Activated CD4-positive, alpha-beta memory T cell treated with anti-CD3 and anti-CD28 coated beads, Interleukin-2, amount 10 ng/mL, durations not matched to agents 7 days and 5 days (primary cell): ENCODE results near the gene CDX2. TPM values are rescaled to one million over a fixed set of nuclear protein-coding genes. Genes with fewer than 3 reads are reported as not detected.
"Not testable (repeated sequence)": the region's sequence is repeated elsewhere in the genome, so short reads cannot be mapped to it uniquely, and the experiment has no call there.

ENCODE experiments used
- CTCF ChIA-PET: fragments of 350-600 bp; sonication (Branson Sonifier 250); formaldehyde crosslinking; loops from one replicate; lab custom pipeline; 2021; ENCODE audit warnings: antibody characterized with exemption, inconsistent platforms; lab: Charles Lee
- POLR2A ChIA-PET: fragments of 350-600 bp; sonication (Branson Sonifier 250); formaldehyde crosslinking; loops from one replicate; lab custom pipeline; 2021; ENCODE audit warnings: antibody characterized with exemption; lab: Charles Lee
- DNase-seq: peaks from one replicate; pipeline ENCODE4 v3.0.0-alpha.2; 2020
- H3K27ac Mint-ChIP-seq: one replicate; pipeline ENCODE4 v1.8.0; 2021; ENCODE audit warnings: mild to moderate bottlenecking, mixed read lengths
- H3K27me3 Mint-ChIP-seq: one replicate; pipeline ENCODE4 v1.8.0; 2021; ENCODE audit warnings: mixed read lengths
- H3K36me3 Mint-ChIP-seq: one replicate; pipeline ENCODE4 v1.8.0; 2021; ENCODE audit warnings: low read depth, mixed read lengths
- H3K4me1 Mint-ChIP-seq: one replicate; pipeline ENCODE4 v1.8.0; 2021; ENCODE audit warnings: mixed read lengths
- H3K4me3 Mint-ChIP-seq: one replicate; pipeline ENCODE4 v1.8.0; 2021; ENCODE audit warnings: mild to moderate bottlenecking, mixed read lengths
- H3K9me3 Mint-ChIP-seq: one replicate; pipeline ENCODE4 v1.8.0; 2021; ENCODE audit warnings: mixed read lengths
- total RNA-seq, 2 experiments: library from RNA; stranded (reverse); gene quantifications; one replicate each; pipeline ENCODE4 v1.2.3, GENCODE V29; 2021

CDX2 gene
- total RNA-seq, 2 experiments from 2014 or later: not detected

DNA sequence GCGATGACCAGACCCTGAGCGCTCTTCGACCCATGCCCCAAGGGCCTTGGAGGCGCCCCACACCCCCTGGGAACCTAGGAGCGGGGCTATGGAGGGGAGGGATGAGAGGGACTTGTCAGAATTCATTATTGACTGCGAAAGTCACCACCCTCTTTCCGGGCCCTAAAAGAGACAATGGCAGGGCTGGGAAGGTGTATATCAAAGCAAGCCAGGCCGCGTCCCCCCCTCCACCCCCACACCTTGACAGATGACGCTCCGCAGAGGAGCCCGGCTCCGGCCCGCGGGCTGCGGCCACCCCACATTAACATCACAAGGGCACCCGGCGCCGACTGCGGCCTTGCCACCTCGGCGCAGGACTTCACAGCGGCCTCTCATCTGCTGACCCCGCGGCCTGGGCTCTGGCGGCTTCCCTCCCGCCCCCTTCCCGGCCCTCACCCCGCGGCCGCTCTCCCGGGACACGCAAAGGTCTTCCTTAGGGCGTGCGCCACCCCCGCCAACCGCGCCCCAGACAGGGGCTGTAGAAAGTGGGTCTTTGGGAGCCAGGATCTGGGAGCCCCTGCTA lies 2.4 kb downstream of the CDX2 start:
- no peaks in the 10 kb centered on the region for H3K9me3 Mint-ChIP-seq
- DNase-seq: no peak
- H3K27me3 Mint-ChIP-seq: peaks cover 79% of the 10 kb centered on the region
- H3K4me1 Mint-ChIP-seq: peaks cover 6% of the 10 kb centered on the region
- H3K4me3 Mint-ChIP-seq: no peak overlapping the region
- H3K27ac Mint-ChIP-seq: no peak overlapping the region
- ChIA-PET POLR2A (no interaction called here), CTCF (no interaction called here)
- H3K36me3 Mint-ChIP-seq: peaks cover 3% of the 10 kb centered on the region

DNA sequence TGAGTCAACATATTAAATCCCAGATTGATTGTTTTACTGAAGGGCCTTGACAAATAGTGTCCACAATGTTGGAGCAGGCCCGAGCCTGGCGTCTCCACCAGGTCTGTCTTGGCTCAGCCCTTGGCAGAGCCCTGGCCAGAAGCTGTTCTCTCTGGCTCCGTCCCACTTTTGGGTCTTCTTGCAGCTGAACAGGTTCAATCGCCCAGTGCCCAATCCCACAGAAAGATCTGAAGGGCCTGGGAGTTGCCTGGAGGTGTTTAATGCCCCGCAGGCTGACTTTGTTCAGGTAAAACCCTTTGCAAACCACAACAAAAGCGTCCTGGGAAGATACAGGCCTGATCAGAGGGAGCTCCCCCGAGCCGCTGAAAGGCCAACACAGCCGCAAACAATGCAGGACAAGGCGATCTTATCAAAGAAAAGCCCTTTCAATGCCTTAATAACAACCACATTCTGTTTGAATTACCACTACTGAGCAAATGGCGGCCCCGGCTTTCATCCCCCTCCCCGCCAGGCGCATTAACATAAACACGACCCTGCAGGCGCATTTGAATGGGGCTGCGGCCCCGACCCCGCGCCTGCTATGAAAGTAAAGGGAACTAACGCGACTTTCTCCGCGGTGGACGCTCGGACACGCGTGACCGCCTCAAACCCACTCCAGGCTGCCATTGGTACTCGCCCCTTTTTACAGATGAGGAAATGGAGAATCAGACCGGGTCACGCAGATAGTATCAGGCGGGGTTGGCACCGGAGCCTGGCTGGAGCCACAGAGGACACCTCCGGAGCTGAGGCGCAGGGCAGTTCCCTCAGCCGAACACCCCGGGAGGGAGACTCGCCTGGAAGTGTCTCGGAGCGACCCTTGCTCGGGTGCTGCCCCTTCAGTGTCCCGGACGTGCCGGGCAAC lies 3.1 kb downstream of the CDX2 start:
- Mint-ChIP-seq H3K27me3 (peaks cover 78% of the 10 kb centered on the region), H3K9me3 (no peaks in the 10 kb centered on the region), H3K4me1 (peaks cover 9% of the 10 kb centered on the region), H3K36me3 (peaks cover 3% of the 10 kb centered on the region), H3K4me3 (no peak overlapping the region), H3K27ac (no peak overlapping the region)
- DNase-seq: no peak
- ChIA-PET POLR2A (no interaction called here), CTCF (no interaction called here)

GRCh38 chr13:27965343-27965739 lies 3.8 kb downstream of the CDX2 start:
- Mint-ChIP-seq H3K4me1 (peaks cover 9% of the 10 kb centered on the region), H3K4me3 (no peak overlapping the region), H3K36me3 (peaks cover 3% of the 10 kb centered on the region), H3K9me3 (no peaks in the 10 kb centered on the region), H3K27me3 (peaks cover 76% of the 10 kb centered on the region), H3K27ac (no peak overlapping the region)
- ChIA-PET POLR2A (no interaction called here), CTCF (interaction anchor here (0.8 kb wide), 1 partner anchor 19 kb away, joined by 3 read pairs; no protein-coding TSS in a partner anchor)
- no peak for DNase-seq

- ChIA-PET POLR2A (no interaction called here), CTCF (interaction anchor here (0.7 to 0.8 kb wide), 2 partner anchors 20 to 97 kb away, joined by 3 to 4 read pairs; no protein-coding TSS in a partner anchor)
- Mint-ChIP-seq H3K4me3 (no peak overlapping the region), H3K27ac (no peak overlapping the region), H3K36me3 (peaks cover 2% of the 10 kb centered on the region), H3K4me1 (peaks cover 12% of the 10 kb centered on the region), H3K27me3 (peaks cover 79% of the 10 kb centered on the region), H3K9me3 (no peaks in the 10 kb centered on the region)
- no peak for DNase-seq
Measured at GRCh38 chr13:27964741-27965323, 4.3 kb downstream of the CDX2 start.

GRCh38 chr13:27964206-27964605 lies 4.9 kb downstream of the CDX2 start:
- H3K9me3 Mint-ChIP-seq, H3K4me1 Mint-ChIP-seq, H3K4me3 Mint-ChIP-seq, H3K36me3 Mint-ChIP-seq, DNase-seq, POLR2A ChIA-PET, H3K27ac Mint-ChIP-seq: not testable (repeated sequence)
- H3K27me3 Mint-ChIP-seq: peaks cover 77% of the 10 kb centered on the region
- CTCF ChIA-PET: interaction anchor here (0.7 to 1.2 kb wide), 3 partner anchors 10 to 96 kb away, joined by 3 to 4 read pairs (median 3); no protein-coding TSS in a partner anchor

DNA sequence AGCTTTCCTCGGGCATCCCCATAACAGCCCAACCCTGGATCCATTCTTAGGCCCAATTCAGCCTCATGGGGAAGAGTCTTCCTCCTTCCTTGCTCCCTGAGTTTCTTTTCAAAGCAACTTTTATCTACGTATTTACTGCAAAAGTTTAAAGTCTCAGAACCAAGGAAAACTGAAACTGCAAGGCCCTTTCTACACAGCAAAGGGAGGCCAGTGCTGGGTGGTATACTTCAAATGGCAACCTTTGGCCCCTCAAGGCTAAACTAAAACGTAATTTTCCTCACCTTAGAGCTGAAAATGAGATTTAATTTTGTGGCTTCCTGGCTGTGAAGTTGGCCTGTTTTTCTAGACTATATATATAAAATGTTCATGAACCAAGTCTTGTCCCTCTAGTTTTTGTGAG lies 5.6 kb downstream of the CDX2 start:
- no peak for DNase-seq
- peaks cover 80% of the 10 kb centered on the region for H3K27me3 Mint-ChIP-seq
- no peak overlapping the region for H3K27ac Mint-ChIP-seq
- H3K4me3 Mint-ChIP-seq: no peak overlapping the region
- POLR2A ChIA-PET: interaction anchor here (0.7 kb wide), 1 partner anchor 9 kb away, joined by 3 read pairs; no protein-coding TSS in a partner anchor
- H3K9me3 Mint-ChIP-seq: no peaks in the 10 kb centered on the region
- peaks cover 6% of the 10 kb centered on the region for H3K4me1 Mint-ChIP-seq
- no peaks in the 10 kb centered on the region for H3K36me3 Mint-ChIP-seq
- CTCF ChIA-PET: interaction anchor here (1.2 kb wide), 1 partner anchor 10 kb away, joined by 3 read pairs; no protein-coding TSS in a partner anchor

DNA sequence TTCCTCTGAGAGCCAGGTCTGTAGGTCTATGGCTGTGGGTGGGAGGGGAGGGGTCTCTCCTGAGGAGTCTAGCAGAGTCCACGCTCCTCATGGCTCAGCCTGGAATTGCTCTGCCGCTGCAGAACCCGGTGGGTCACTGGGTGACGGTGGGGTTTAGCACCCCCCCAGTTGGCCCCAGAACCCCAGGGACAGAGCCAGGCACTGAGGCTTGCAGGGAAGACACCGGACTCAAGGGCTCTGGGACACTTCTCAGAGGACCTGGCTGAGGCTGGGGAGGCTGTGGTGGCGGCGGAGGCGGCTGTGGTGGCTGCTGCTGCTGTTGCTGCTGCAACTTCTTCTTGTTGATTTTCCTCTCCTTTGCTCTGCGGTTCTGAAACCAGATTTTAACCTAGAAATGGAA lies 6.1 kb downstream of the CDX2 start:
- Mint-ChIP-seq H3K36me3 (no peaks in the 10 kb centered on the region), H3K27ac (no peak overlapping the region), H3K4me1 (peaks cover 6% of the 10 kb centered on the region), H3K4me3 (no peak overlapping the region), H3K9me3 (no peaks in the 10 kb centered on the region), H3K27me3 (peaks cover 84% of the 10 kb centered on the region)
- POLR2A ChIA-PET: interaction anchor here (0.7 kb wide), 1 partner anchor 8 kb away, joined by 3 read pairs; no protein-coding TSS in a partner anchor
- CTCF ChIA-PET: no interaction called here
- no peak for DNase-seq

- DNase-seq: no peak
- POLR2A ChIA-PET: no interaction called here
- Mint-ChIP-seq H3K36me3 (no peaks in the 10 kb centered on the region), H3K4me3 (no peak overlapping the region), H3K4me1 (peaks cover 6% of the 10 kb centered on the region), H3K27ac (no peak overlapping the region), H3K9me3 (no peaks in the 10 kb centered on the region), H3K27me3 (peaks cover 81% of the 10 kb centered on the region)
- CTCF ChIA-PET: interaction anchor here (0.9 to 1.3 kb wide), 3 partner anchors 8 to 132 kb away, joined by 3 to 5 read pairs (median 3); no protein-coding TSS in a partner anchor
Measured at GRCh38 chr13:27962128-27962841, 6.8 kb downstream of the CDX2 start.

DNA sequence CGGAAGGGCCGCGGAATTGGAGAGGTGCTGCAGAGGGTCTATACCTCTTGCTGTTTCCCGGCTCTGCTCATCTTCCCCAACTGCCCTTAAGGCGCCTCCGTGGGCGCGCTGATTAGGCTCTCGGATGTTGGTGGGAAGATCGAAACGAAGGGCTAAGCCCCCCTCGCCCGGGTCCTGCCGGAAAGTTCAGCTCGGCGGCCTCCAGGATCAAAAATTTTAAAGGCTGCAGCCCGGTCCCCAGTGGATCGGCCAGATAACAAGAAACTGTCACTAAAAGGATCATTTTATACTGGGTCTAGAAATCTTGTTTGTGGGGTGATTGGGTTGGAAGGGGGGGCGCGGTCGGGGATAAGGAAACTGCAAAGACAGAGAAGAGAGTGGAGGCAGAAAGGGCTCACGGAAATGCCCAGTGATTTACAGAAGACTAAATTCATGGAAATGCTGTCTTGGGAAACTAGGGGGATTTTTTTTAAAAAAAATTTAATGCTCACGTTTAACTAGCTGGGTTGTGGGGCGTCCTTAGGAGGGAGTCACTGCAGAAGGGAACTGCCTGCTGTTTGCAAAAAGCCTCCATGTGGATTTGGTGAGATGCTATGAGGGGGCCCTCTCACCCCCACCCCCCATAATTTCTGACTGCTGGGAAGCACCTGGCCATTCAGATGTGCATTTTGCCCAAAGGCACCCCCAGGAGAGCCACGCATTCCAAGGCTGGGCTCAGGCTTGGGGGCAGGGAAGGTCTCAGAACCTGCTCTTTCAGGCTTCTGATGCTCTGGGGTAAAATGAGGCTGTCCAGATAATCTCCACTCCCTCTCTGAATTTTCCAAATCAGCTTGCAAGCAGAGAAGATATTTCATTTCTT lies 7.7 kb downstream of the CDX2 start:
- H3K27ac Mint-ChIP-seq: no peak overlapping the region
- no peaks in the 10 kb centered on the region for H3K9me3 Mint-ChIP-seq
- H3K36me3 Mint-ChIP-seq: no peaks in the 10 kb centered on the region
- ChIA-PET CTCF (interaction anchor here (0.8 to 1.3 kb wide), 6 partner anchors 8 to 132 kb away, joined by 3 to 5 read pairs (median 3); no protein-coding TSS in a partner anchor), POLR2A (no interaction called here)
- H3K27me3 Mint-ChIP-seq: peaks cover 81% of the 10 kb centered on the region
- DNase-seq: no peak
- H3K4me3 Mint-ChIP-seq: no peak overlapping the region
- H3K4me1 Mint-ChIP-seq: peaks cover 6% of the 10 kb centered on the region

DNA sequence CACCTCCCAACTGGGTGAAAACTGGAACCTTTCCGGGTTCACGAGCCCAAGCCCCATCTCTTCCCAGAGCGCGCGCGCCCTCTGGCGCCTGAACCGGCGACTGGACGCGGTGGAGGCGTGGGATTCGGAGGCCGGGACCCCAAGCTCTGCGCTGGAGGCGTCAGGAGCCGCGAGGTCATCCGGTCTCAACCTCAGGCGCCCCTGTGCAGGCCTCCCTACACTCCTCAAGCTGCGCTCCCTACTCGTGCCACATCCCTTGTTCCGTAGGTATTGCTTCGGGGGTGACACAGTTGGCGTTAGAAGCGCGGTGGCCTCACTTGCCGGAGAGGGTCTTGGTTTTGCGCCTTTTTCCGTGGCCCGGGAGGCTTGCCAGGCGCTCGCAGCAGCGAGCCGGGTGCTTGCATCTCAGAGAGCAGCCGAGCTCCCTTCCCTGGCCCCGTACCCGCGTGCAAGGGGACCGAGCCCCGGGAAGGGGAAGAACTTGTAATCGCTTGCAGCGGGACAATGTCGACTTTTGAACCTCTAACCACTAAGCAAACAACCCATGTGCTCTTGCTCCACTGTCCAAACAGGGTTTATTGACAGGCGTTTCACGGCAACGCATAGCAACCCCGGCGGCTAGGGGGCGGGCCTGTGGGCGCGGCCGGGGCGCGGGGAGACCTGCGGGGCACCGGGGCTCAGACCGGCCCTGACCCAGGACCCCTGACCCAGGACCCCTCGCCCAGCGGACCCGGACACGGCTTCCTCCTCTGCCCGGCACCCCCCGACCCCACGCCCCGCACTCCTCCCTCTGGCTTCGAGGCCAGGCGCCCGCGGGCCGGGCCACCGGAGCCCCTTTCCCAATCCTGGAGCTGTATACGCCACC lies 8.5 kb downstream of the CDX2 start:
- CTCF ChIA-PET: interaction anchor here (0.8 to 1.3 kb wide), 3 partner anchors 11 to 132 kb away, joined by 3 read pairs; no protein-coding TSS in a partner anchor
- H3K27ac Mint-ChIP-seq: no peak overlapping the region
- peak overlapping the region; percentile 19 for H3K4me3 Mint-ChIP-seq
- H3K36me3 Mint-ChIP-seq: no peaks in the 10 kb centered on the region
- H3K4me1 Mint-ChIP-seq: peaks cover 6% of the 10 kb centered on the region
- POLR2A ChIA-PET: no interaction called here
- H3K27me3 Mint-ChIP-seq: peaks cover 78% of the 10 kb centered on the region
- no peaks in the 10 kb centered on the region for H3K9me3 Mint-ChIP-seq
- DNase-seq: peak; percentile 43

DNA sequence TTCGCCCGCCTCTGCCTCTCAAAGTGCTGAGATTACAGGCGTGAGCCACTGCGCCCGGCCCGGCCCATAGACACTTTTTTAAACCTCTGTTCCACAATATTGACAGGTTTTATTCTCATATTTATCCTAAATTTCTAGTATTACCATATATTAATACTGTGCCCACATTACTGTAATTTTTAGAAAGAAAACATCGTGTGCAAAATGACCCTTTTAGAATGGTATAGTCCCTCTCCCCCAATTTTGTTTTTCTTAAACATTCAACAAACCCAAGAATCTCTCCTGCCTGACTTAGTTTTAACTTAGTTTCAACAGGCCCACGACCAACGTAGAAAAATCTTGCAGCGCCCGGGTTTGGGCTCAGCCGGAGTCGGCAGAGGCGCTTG lies 9.1 kb downstream of the CDX2 start:
- peak overlapping the region; percentile 19 for H3K4me3 Mint-ChIP-seq
- ChIA-PET POLR2A (no interaction called here), CTCF (interaction anchor here (1.3 to 1.7 kb wide), 2 partner anchors 12 to 598 kb away, joined by 3 to 4 read pairs; no protein-coding TSS in a partner anchor)
- no peaks in the 10 kb centered on the region for H3K9me3 Mint-ChIP-seq
- H3K27me3 Mint-ChIP-seq: peaks cover 78% of the 10 kb centered on the region
- no peaks in the 10 kb centered on the region for H3K36me3 Mint-ChIP-seq
- H3K4me1 Mint-ChIP-seq: peaks cover 7% of the 10 kb centered on the region
- no peak for DNase-seq
- H3K27ac Mint-ChIP-seq: no peak overlapping the region
